GM19324 (cell line): ENCODE results near the gene SYTL4.

Experiments
- ATAC-seq: cut with Tn5 transposase; IDR thresholded peaks from one replicate; pipeline ENCODE4 v1.9.1; 2021; ENCODE audit warnings: mild to moderate bottlenecking, moderate library complexity; ENCODE audit not compliant: unreplicated experiment, low FRiP score

SYTL4 gene

DNA sequence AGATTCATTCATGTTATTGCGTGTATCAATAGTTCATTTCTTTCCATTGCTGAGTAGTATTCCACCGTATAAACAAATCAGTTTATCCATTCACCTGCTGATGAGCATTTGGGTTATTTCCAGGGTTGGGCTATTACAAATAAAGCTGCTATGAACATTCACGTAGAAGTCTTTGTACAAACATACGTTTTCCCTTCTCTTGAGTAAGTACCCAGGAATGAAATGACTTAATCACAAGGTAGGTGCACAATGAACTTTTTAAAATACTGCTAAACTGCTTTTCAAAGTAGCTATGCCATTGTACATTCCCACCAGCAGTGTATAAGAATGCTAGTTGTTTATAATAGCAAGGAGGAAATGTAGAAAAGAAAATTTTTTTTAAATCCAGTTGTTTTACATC lies 35.9 kb downstream of the SYTL4 start:
- no peak for ATAC-seq

GRCh38 chrX:100695302-100695701 lies 36.6 kb downstream of the SYTL4 start:
- ATAC-seq = no peak

DNA sequence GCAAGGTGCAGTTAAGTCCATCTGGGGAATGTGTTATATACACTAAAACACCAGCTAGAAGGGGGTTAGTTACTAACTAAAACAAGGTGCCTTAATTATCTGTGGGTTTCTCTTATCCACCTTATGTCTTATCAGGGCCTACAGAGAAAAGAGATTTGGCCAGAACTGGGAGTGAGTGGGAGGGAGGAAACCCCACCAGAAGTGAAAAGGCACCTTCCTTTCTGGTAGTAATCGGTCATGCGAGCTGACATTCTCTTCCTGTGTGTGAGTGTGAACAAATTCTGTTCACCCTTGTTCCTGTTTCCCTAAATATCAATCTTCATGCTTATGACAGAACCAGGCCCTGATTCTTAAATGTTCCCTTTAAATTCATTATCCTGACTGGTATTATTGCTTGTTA lies 44.4 kb downstream of the SYTL4 start:
- ATAC-seq = peak; percentile 46

DNA sequence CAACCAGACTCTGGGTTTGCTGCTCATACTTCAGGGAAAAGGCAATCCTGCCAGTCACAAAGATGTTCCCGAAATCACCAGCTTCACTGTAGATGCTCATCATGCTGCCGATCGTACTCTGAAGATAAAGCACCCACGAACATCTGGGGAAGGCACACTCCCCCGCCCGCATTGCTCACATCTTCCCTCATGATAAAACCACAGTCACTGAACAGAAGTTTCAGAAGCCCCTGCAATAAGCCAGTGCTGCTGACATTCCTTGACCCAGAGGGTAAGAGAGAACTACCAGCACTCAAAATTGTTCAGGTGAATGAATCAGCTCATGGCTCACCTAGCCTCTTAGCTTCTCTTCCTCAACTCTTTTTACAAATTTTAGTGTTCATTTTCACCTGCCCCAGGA lies 44.8 kb downstream of the SYTL4 start:
- no peak for ATAC-seq

GRCh38 chrX:100685997-100686305 lies 46.0 kb downstream of the SYTL4 start:
- ATAC-seq = no peak

GRCh38 chrX:100685284-100685996 lies 46.5 kb downstream of the SYTL4 start:
- peak; percentile 49 for ATAC-seq

DNA sequence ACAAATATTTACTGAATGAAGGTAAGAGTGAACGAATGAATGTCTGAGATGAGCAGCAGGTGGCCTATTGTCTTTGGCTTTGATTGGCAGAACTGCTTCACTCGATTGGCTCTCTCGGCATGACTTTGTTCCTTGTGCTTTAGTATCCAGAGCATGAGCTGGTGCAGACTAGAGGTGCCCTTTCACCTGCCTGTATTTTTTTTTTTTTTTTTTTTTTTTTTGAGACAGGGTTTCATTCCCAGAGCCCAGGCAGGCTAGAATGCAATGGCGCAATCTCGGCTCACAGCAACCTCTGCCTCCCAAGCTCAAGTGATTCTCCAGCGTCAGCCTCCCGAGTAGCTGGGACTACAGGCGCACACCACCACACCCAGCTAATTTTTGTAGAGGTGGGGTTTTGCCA lies 49.0 kb downstream of the SYTL4 start:
- ATAC-seq = no peak

DNA sequence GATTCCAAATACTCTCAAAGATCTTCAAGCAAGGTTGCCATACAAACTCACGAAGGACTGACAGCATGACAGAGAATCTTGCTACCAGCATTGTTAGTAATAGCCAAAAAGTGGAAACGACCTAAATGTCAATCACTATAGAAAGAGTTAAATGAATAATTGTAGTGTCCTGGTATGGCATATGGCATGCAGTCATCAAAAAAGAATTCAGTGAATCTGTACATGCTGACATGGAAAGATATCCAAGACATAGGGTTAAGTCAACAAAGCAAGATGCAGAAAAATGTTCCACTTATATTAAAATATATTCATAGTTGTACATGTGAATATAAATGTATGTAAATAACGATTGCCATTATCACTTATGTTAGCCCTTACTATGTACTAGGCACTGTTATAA lies 50.3 kb downstream of the SYTL4 start:
- ATAC-seq = no peak

DNA sequence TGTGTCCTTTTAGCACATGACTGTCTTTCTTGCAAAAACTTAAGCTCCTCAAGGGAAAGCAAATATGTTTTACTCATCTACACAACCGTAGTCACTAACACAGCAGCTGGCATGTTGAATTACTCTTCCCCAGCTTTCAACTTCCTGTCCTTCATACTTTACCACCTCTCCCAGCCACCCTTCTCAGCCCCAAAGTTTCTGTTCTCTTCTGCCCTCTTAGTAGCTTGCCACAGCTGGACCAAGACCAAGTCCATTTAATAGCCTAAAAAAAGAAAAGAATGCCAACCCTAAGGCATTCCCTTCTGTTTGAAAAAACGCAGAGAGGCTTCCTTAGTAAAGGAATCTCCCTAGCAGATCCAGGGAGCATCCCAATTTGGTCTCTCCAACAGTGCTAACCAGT lies 51.2 kb downstream of the SYTL4 start:
- ATAC-seq = no peak

DNA sequence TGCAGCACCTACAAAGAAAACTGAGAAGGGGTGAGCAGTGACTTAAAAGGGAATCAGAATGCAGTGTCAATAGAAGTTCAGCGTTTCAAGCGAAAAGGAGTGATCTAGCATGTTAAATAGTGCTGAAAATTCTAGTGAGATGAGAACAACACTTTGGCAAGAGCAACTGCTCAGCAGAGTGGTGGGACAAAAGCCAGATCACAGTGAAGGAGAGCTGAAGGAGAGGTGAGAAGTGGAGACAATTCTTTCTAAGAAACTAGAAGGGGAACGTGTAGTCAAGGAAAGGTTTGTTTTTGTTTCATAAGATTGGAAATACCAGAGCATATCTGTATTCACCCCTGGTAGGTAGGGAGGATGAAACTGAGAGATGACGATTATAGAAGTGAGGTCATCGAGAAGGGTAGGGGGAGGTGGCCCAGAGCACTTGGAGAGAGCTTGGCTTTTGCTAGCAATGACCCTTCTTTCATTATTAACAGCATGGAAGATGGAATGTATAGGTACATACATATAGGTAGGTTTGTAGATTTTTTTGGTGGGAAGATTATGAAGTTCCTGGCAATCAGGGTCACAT lies 54.2 kb downstream of the SYTL4 start:
- no peak for ATAC-seq

DNA sequence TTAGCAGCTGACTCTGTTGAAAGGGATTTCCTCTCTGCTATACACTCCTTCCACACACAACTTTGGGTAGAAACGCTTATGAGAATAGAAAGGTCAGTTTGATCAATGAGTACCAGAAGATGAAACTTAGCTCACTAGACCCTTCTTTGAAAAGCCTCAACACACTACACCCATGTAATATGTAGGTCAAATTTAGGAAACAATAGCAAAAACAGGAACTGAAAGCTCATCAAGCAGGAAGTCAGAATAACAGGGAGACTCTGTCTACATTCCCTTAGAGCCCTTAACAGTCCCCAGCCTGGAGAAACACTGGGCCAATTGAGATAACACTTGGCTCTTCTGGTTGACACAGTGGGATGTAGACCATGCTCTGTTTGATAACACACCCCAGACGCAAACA lies 57.2 kb downstream of the SYTL4 start:
- ATAC-seq = no peak

- ATAC-seq = no peak
Measured at GRCh38 chrX:100673397-100673953, 58.4 kb downstream of the SYTL4 start.

- no peak for ATAC-seq
Measured at GRCh38 chrX:100672966-100673365, 59.0 kb downstream of the SYTL4 start.

GRCh38 chrX:100663642-100664041 lies 68.3 kb downstream of the SYTL4 start:
- no peak for ATAC-seq

DNA sequence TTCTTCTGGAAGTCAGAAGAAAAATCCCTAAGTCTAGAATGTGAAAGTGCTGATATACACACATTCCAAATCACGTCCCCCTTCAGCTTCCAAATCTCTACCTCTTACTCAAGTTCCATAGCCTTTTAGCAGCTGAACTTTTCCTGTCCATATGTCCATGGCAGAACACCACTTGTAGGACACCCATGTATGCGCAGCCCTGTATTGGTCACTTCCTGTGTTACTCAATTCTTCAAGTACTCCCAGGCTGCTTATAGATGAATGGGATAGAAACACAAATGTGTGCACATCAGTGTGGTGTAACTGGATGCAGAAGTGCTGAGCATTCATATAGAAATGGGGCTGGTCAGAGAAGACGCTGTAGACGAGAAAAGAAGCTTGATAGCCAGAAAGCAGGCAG lies 69.1 kb downstream of the SYTL4 start:
- no peak for ATAC-seq

DNA sequence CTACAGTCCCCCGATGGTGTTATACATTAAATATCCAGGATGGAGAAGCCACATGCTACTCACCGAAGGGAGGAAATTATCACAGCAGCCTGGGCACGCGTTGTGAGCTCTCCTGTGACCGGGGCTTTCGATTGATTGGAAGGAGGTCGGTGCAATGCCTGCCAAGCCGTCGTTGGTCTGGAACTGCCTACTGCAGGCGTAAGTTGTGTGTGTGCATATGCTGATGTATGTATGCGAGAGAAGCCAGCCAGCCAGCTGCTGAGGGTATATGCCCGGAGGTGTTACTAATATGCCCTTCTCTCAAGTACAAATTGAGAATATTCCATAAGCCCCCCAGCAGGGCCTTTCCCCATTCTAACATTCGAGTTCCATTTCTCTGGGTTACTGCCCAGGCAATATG lies 69.8 kb downstream of the SYTL4 start:
- no peak for ATAC-seq

- ATAC-seq = no peak
Measured at GRCh38 chrX:100659431-100660137, 72.3 kb downstream of the SYTL4 start.

DNA sequence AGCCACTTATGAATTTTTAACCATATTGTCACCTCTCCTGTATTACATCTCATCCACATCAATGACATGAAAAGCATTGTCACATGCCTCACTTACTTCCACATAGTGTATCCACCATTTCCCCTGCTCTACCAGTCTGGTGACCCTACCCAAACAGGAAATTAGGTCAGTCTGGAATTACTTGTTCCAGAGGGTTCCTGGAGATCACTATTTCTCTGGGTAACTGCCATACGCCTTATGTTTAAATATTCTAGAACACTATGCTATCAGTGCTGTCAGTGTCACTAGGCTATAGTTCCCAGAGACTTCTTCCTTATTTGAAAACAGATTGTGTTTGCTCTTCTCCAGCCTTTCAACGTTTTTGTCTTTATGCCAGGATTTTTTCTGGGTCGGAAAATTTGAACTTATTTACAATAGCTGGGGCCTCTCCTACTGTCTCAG lies 73.0 kb downstream of the SYTL4 start:
- ATAC-seq = no peak

- no peak for ATAC-seq
Measured at GRCh38 chrX:100654261-100654660, 77.7 kb downstream of the SYTL4 start.

DNA sequence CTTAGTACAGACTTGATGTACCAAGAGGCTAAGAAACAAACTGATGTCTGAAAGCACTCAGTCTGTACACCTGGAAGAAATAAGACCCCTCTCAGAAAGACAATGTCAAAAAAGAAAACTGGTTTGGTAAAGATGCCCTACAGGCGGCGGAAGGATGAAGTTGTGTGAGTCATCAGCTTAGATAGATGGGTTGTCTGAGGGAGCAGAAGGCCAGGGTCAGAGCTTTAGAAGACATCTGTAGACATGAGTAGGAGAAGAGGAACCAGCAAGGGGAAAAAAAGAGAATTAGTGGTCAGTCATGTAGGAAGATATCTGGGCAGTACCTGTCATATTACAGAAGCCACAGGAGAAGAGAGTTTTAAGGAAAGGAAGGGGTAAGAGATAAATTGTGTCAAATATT lies 79.7 kb downstream of the SYTL4 start:
- ATAC-seq = no peak

DNA sequence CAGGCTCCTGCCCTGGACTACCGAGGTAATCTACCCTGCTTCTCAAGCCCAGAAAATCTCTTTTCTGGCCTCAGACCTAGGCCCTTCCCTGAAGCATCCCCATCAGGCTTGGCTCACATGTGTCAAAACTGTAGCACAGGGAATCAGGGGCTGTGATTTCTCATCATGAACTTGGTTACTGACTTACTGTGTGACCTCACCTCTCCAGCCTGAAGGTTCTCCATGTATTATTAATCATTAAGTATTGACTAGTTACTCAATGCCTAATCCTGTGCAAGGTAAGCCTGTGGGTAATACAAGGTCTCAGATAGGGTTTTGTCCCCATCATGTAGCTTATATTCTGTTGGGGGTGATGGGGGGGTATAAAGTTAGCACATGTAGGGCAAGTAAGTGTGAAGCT lies 81.1 kb downstream of the SYTL4 start:
- ATAC-seq = no peak
